ENCODE data around the gene ANG. TPM values are rescaled to one million over a fixed set of nuclear protein-coding genes. Genes with fewer than 3 reads are reported as not detected.

ANG gene
- total RNA-seq, 1 experiment from 2014 or later = 3.2 TPM

- H3K4me1 ChIP-seq (ENCODE audit: insufficient read depth, low read length) = no peaks in the 10 kb centered on the region
- H3K9ac ChIP-seq (ENCODE audit: extremely low read depth, insufficient read length, low read length) = no peak overlapping the region
- no peak overlapping the region for H2BK120ac ChIP-seq (ENCODE audit: low read depth, low read length, poor library complexity, severe bottlenecking)
- H4K91ac ChIP-seq (ENCODE audit: insufficient read length, low read depth, low read length) = no peak overlapping the region
- Mint-ChIP-seq H3K4me3 (peak overlapping the region in 1 of 2 experiments; percentile 15; a peak in 3 of 5 replicates), H3K36me3 (ENCODE audit: insufficient read depth in 1 of 3, low read depth in 3 of 3) (no peaks in the 10 kb centered on the region), H3K27ac (no peak overlapping the region), H3K27me3 (ENCODE audit: low read depth) (peaks cover 63% of the 10 kb centered on the region), H3K9me3 (no peaks in the 10 kb centered on the region; a peak in 2 of 5 replicates), H3K4me1 (peaks cover 30 to 34% of the 10 kb centered on the region in 2 experiments)
- peaks cover 4% of the 10 kb centered on the region; the same call in 1 of the 2 replicates for H3K27me3 ChIP-seq (ENCODE audit: insufficient read depth, low read length)
- H3K56ac ChIP-seq (ENCODE audit: insufficient read length, low read depth, low read length) = no peak overlapping the region
- no peak overlapping the region for H2BK15ac ChIP-seq (ENCODE audit: low read depth, low read length)
- no peak overlapping the region for H3K4ac ChIP-seq (ENCODE audit: low read depth, low read length)
- H2BK5ac ChIP-seq (ENCODE audit: insufficient read length, low read length) = no peak overlapping the region
- H2AFZ ChIP-seq (ENCODE audit: low read length) = no peak overlapping the region
- H4K20me1 ChIP-seq (ENCODE audit: control insufficient read depth, insufficient read depth, insufficient read length) = no peaks in the 10 kb centered on the region
- H3K23me2 ChIP-seq (ENCODE audit: insufficient read length, low read depth, low read length, poor library complexity, severe bottlenecking) = peaks cover 6% of the 10 kb centered on the region
- no peak overlapping the region for H3K14ac ChIP-seq (ENCODE audit: insufficient read depth, low read length)
- no peak overlapping the region for H3K18ac ChIP-seq (ENCODE audit: insufficient read length, low read depth, low read length)
- WGBS (ENCODE audit: extremely low coverage, insufficient read length, low lambda C conversion rate) = no CpG with 5 or more reads among the region's 6 CpGs
- H3K79me1 ChIP-seq (ENCODE audit: insufficient read depth, low read depth, low read length, poor library complexity, severe bottlenecking) = no peaks in the 10 kb centered on the region
- H3K9me3 ChIP-seq (ENCODE audit: control insufficient read depth, low read depth, low read length) = no peaks in the 10 kb centered on the region
- no peaks in the 10 kb centered on the region for H3K79me2 ChIP-seq (ENCODE audit: insufficient read depth, low read length)
- H4K5ac ChIP-seq (ENCODE audit: insufficient read length, low read depth, low read length) = no peak overlapping the region
- H3K27ac ChIP-seq (ENCODE audit: insufficient read length, low read depth, low read length) = no peak overlapping the region
- TF ChIP-seq, protein P1, sequence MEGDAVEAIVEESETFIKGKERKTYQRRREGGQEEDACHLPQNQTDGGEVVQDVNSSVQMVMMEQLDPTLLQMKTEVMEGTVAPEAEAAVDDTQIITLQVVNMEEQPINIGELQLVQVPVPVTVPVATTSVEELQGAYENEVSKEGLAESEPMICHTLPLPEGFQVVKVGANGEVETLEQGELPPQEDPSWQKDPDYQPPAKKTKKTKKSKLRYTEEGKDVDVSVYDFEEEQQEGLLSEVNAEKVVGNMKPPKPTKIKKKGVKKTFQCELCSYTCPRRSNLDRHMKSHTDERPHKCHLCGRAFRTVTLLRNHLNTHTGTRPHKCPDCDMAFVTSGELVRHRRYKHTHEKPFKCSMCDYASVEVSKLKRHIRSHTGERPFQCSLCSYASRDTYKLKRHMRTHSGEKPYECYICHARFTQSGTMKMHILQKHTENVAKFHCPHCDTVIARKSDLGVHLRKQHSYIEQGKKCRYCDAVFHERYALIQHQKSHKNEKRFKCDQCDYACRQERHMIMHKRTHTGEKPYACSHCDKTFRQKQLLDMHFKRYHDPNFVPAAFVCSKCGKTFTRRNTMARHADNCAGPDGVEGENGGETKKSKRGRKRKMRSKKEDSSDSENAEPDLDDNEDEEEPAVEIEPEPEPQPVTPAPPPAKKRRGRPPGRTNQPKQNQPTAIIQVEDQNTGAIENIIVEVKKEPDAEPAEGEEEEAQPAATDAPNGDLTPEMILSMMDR (conservative IDR thresholded peaks at IDR 0.05) = no peak
- no peak overlapping the region for H3T11ph ChIP-seq (ENCODE audit: low read length)
- H2AK5ac ChIP-seq (ENCODE audit: insufficient read length, low read length) = no peak overlapping the region
- H2BK20ac ChIP-seq (ENCODE audit: low read depth, low read length, poor library complexity, severe bottlenecking) = no peak overlapping the region
- H3K23ac ChIP-seq (ENCODE audit: insufficient read length, low read depth, low read length) = no peak overlapping the region
- no peak overlapping the region for H2BK12ac ChIP-seq (ENCODE audit: insufficient read length, low read depth, low read length)
- no peak overlapping the region for H4K8ac ChIP-seq (replicated peaks; ENCODE audit: insufficient read length, low read depth, low read length)
- H3K4me2 ChIP-seq (ENCODE audit: insufficient read depth, insufficient read length, low read length) = peak overlapping the region; percentile 45
- no peak for DNase-seq
Measured at GRCh38 chr14:20659336-20659735, 29.2 kb upstream of the ANG start.

Measured in H9 (cell line).